CD14-positive monocyte (primary cell): ENCODE results near the gene SGSH. TPM values are rescaled to one million over a fixed set of nuclear protein-coding genes. Genes with fewer than 3 reads are reported as not detected.

ENCODE experiments used
- DNase-seq, 3 donors: peaks; one replicate each; pipeline ENCODE4 v3.0.0-alpha.2; 2011 to 2022
- H2AFZ ChIP-seq: 2 replicates; pipeline ENCODE4 v1.6.0; 2012; ENCODE audit warnings: mild to moderate bottlenecking, low read depth, low read length, inconsistent platforms; ENCODE audit not compliant: insufficient read depth, poor library complexity, severe bottlenecking
- H3K27ac ChIP-seq, 2 donors: 1 replicate in 1 of 2; 2 replicates in 1 of 2; pipeline ENCODE4 v1.5.1; 2012 to 2013; ENCODE audit warnings: low read length in 2 of 2, control low read depth in 1 of 2, inconsistent platforms in 1 of 2, low read depth in 1 of 2, mild to moderate bottlenecking in 1 of 2
- H3K27me3 ChIP-seq, 2 donors: one replicate each; pipeline versions ENCODE4 v1.6.0 to v1.6.1; 2011 to 2013; ENCODE audit warnings: low read length in 2 of 2; ENCODE audit not compliant: control insufficient read depth in 2 of 2, insufficient read depth in 2 of 2
- H3K36me3 ChIP-seq, 2 donors: replicated peaks in 1 of 2; 1 replicate in 1 of 2; 2 replicates in 1 of 2; pipeline versions ENCODE4 v1.5.1 to v1.6.1; 2012 to 2013; ENCODE audit warnings: low read length in 2 of 2, control low read depth in 1 of 2, inconsistent platforms in 1 of 2, mild to moderate bottlenecking in 1 of 2; ENCODE audit not compliant: insufficient read depth in 2 of 2, control insufficient read depth in 1 of 2
- H3K4me1 ChIP-seq, 2 donors: 1 replicate in 1 of 2; 2 replicates in 1 of 2; pipeline versions ENCODE4 v1.5.1 to v1.6.1; 2012 to 2013; ENCODE audit warnings: low read length in 2 of 2, control low read depth in 1 of 2, inconsistent platforms in 1 of 2, mild to moderate bottlenecking in 1 of 2, moderate library complexity in 1 of 2; ENCODE audit not compliant: insufficient read depth in 2 of 2, control insufficient read depth in 1 of 2
- H3K4me2 ChIP-seq: replicated peaks from 2 replicates; pipeline ENCODE3; 2012; ENCODE audit warnings: low read length, moderate library complexity, mild to moderate bottlenecking; ENCODE audit not compliant: poor library complexity, severe bottlenecking; ENCODE audit errors: extremely low read depth
- H3K4me3 ChIP-seq, 3 experiments: fragments of 200-600 bp in 1 of 3; sonication (generic) in 1 of 3; replicated peaks in 1 of 3; 1 replicate in 2 of 3; 2 replicates in 1 of 3; pipeline ENCODE4 v1.5.1; 2011 to 2013; ENCODE audit warnings: low read length in 3 of 3, mild to moderate bottlenecking in 3 of 3, control low read depth in 2 of 3, low read depth in 2 of 3, inconsistent platforms in 1 of 3, moderate library complexity in 1 of 3
- H3K79me2 ChIP-seq: 2 replicates; pipeline ENCODE4 v1.6.0; 2012; ENCODE audit warnings: mild to moderate bottlenecking, control low read depth, inconsistent platforms, low read length, moderate library complexity; ENCODE audit not compliant: insufficient read depth
- H3K9ac ChIP-seq: 2 replicates; pipeline ENCODE4 v1.6.0; 2017; ENCODE audit warnings: low read length, mild to moderate bottlenecking; ENCODE audit not compliant: insufficient read depth, poor library complexity, severe bottlenecking
- H3K9me3 ChIP-seq, 2 donors: replicated peaks in 1 of 2; 1 replicate in 1 of 2; 2 replicates in 1 of 2; pipeline versions ENCODE4 v1.5.1 to v1.6.1; 2012 to 2013; ENCODE audit warnings: low read length in 2 of 2, control low read depth in 1 of 2; ENCODE audit not compliant: control insufficient read depth in 1 of 2, insufficient read depth in 1 of 2
- H4K20me1 ChIP-seq: 2 replicates; pipeline ENCODE4 v1.6.0; 2012; ENCODE audit warnings: mild to moderate bottlenecking, low read length, control low read depth, moderate library complexity; ENCODE audit not compliant: insufficient read depth
- H3K27ac Mint-ChIP-seq, 7 donors: one replicate each; pipeline ENCODE4 v1.8.0; 2020; ENCODE audit warnings: mild to moderate bottlenecking in 7 of 7, mixed read lengths in 7 of 7, moderate library complexity in 6 of 7, inconsistent platforms in 2 of 7
- H3K27me3 Mint-ChIP-seq, 3 donors: one replicate each; pipeline ENCODE4 v1.8.0; 2021 to 2022; ENCODE audit warnings: low read depth in 3 of 3, mild to moderate bottlenecking in 3 of 3, mixed read lengths in 3 of 3, moderate library complexity in 3 of 3, inconsistent platforms in 1 of 3
- H3K36me3 Mint-ChIP-seq, 2 donors: one replicate each; pipeline ENCODE4 v1.8.0; 2020; ENCODE audit warnings: mixed read lengths in 2 of 2, inconsistent platforms in 1 of 2, mild to moderate bottlenecking in 1 of 2
- H3K4me1 Mint-ChIP-seq: one replicate; pipeline ENCODE4 v1.8.0; 2020; ENCODE audit warnings: mild to moderate bottlenecking, mixed read lengths
- H3K4me3 Mint-ChIP-seq, 2 donors: one replicate each; pipeline ENCODE4 v1.8.0; 2020; ENCODE audit warnings: mild to moderate bottlenecking in 2 of 2, mixed read lengths in 2 of 2, moderate library complexity in 1 of 2
- H3K9me3 Mint-ChIP-seq, 7 donors: one replicate each; pipeline ENCODE4 v1.8.0; 2020 to 2022; ENCODE audit warnings: mixed read lengths in 7 of 7, mild to moderate bottlenecking in 6 of 7, moderate library complexity in 6 of 7, inconsistent platforms in 2 of 7
- CTCF ChIP-seq: fragments of 200-600 bp; IDR thresholded peaks from one replicate; pipeline ENCODE4 v1.8.0; 2022; ENCODE audit warnings: antibody characterized with exemption, mild to moderate bottlenecking
- WGBS: methylation state at CpG from one replicate; pipeline ENCODE4 v1.1.5; 2013; ENCODE audit warnings: missing lambda C conversion rate; ENCODE audit not compliant: insufficient coverage; 5-methylcytosine and 5-hydroxymethylcytosine counted together
- intact Hi-C, 2 donors: fragments of 100-400 bp; cut with micrococcal nuclease; formaldehyde crosslinking; loops; one replicate each; pipeline versions ENCODE4 v1.15.0 to v1.15.1; 2023
- polyA plus RNA-seq, 3 donors: library from polyadenylated mRNA; depleted of rRNA in 1 of 3; unstranded in 2 of 3; stranded (reverse) in 1 of 3; fragments of 300-500 nt in 2 of 3; fragments of >200 nt in 1 of 3; fragmentation: Illumina TruSeq in 2 of 3; gene quantifications; 1 replicate in 2 of 3; 2 replicates in 1 of 3; pipeline ENCODE4 v1.2.3, GENCODE V29; 2012 to 2021

Gene SGSH
- polyA plus RNA-seq, 3 donors = 21.1 to 193 (median 31.3) TPM

- peak overlapping the region in 1 of 7 donors; percentile 5 for H3K27ac Mint-ChIP-seq
- Histone ChIP-seq H4K20me1 (no peaks in the 10 kb centered on the region), H3K4me3 (no peak overlapping the region), H3K9ac (no peak overlapping the region), H2AFZ (no peak overlapping the region), H3K4me1 (no peaks in the 10 kb centered on the region), H3K9me3 (no peaks in the 10 kb centered on the region), H3K79me2 (no peaks in the 10 kb centered on the region), H3K4me2 (no peak overlapping the region), H3K27ac (no peak overlapping the region), H3K27me3 (no peaks in the 10 kb centered on the region), H3K36me3 (no peaks in the 10 kb centered on the region)
- peaks cover 0 to 2% (median 0%) of the 10 kb centered on the region in 7 donors for H3K9me3 Mint-ChIP-seq
- no peak for TF ChIP-seq CTCF
- intact Hi-C loops = no loop called here
- no peak for DNase-seq
- WGBS = 94% methylated on average over 20 of the region's 26 CpGs
- H3K4me3 Mint-ChIP-seq = no peak overlapping the region
- H3K36me3 Mint-ChIP-seq = no peaks in the 10 kb centered on the region
- H3K4me1 Mint-ChIP-seq = no peaks in the 10 kb centered on the region
- H3K27me3 Mint-ChIP-seq = peaks cover 2 to 12% (median 9%) of the 10 kb centered on the region in 3 donors
Observed at GRCh38 chr17:80183581-80184422, 36.3 kb downstream of the SGSH start.

GRCh38 chr17:80182845-80183223, 37.3 kb downstream of the SGSH start:
- no peak overlapping the region for H3K27ac ChIP-seq
- Mint-ChIP-seq H3K36me3 (no peaks in the 10 kb centered on the region), H3K27me3 (peaks cover 3 to 14% (median 9%) of the 10 kb centered on the region in 3 donors), H3K27ac (no peak overlapping the region), H3K4me3 (no peak overlapping the region), H3K9me3 (peaks cover 0 to 2% (median 0%) of the 10 kb centered on the region in 7 donors), H3K4me1 (no peaks in the 10 kb centered on the region)
- 96% methylated on average over 8 of the region's 12 CpGs for WGBS
- no peak for DNase-seq
- H3K4me2 ChIP-seq = no peak overlapping the region
- H3K27me3 ChIP-seq = no peaks in the 10 kb centered on the region
- intact Hi-C loops = no loop called here
- no peaks in the 10 kb centered on the region for H3K9me3 ChIP-seq
- H3K4me3 ChIP-seq = no peak overlapping the region
- no peaks in the 10 kb centered on the region for H3K79me2 ChIP-seq
- H4K20me1 ChIP-seq = no peaks in the 10 kb centered on the region
- H3K4me1 ChIP-seq = no peaks in the 10 kb centered on the region
- no peaks in the 10 kb centered on the region for H3K36me3 ChIP-seq
- H3K9ac ChIP-seq = no peak overlapping the region
- TF ChIP-seq CTCF = no peak
- no peak overlapping the region for H2AFZ ChIP-seq
